Aorta (tissue), 5 donors: ENCODE measurements around the gene PARD6G. TPM values are rescaled to one million over a fixed set of nuclear protein-coding genes. Genes with fewer than 3 reads are reported as not detected.

ENCODE experiments used
- ATAC-seq: fragments of 200-7000 bp; cut with Tn5 transposase; one replicate; pipeline ENCODE4 v1.9.1; 2022; ENCODE audit warnings: moderate library complexity; ENCODE audit not compliant: low FRiP score
- DNase-seq, 2 donors: peaks; one replicate each; pipeline ENCODE4 v3.0.0-alpha.2; 2020
- H3K27ac ChIP-seq, 2 donors: one replicate each; pipeline ENCODE4 v1.5.1; 2013; ENCODE audit warnings: low read length in 2 of 2, mild to moderate bottlenecking in 2 of 2, moderate library complexity in 2 of 2, control low read depth in 1 of 2, inconsistent platforms in 1 of 2, low read depth in 1 of 2
- H3K27me3 ChIP-seq, 2 donors: one replicate each; pipeline ENCODE4 v1.6.1; 2013; ENCODE audit warnings: control low read depth in 1 of 2, low read length in 1 of 2, mild to moderate bottlenecking in 1 of 2, moderate library complexity in 1 of 2; ENCODE audit not compliant: insufficient read depth in 2 of 2, control insufficient read depth in 1 of 2
- H3K36me3 ChIP-seq, 2 donors: one replicate each; pipeline ENCODE4 v1.6.1; 2013; ENCODE audit warnings: control low read depth in 1 of 2, low read length in 1 of 2, mild to moderate bottlenecking in 1 of 2; ENCODE audit not compliant: insufficient read depth in 2 of 2, control insufficient read depth in 1 of 2
- H3K4me1 ChIP-seq, 2 donors: one replicate each; pipeline ENCODE4 v1.6.1; 2013; ENCODE audit warnings: low read length in 2 of 2, control low read depth in 1 of 2, mild to moderate bottlenecking in 1 of 2, moderate library complexity in 1 of 2; ENCODE audit not compliant: insufficient read depth in 2 of 2, control insufficient read depth in 1 of 2
- H3K4me3 ChIP-seq, 2 donors: one replicate each; pipeline ENCODE4 v1.5.1; 2013; ENCODE audit warnings: low read length in 2 of 2, control low read depth in 1 of 2, mild to moderate bottlenecking in 1 of 2
- H3K9me3 ChIP-seq: one replicate; pipeline ENCODE4 v1.6.1; 2013; ENCODE audit warnings: mild to moderate bottlenecking, low read length; ENCODE audit not compliant: control insufficient read depth
- WGBS, 2 donors: extraction: QIAGEN DNeasy Blood & Tissue Kit; methylation state at CpG; one replicate each; pipeline ENCODE4 v1.1.7; 2013; 5-methylcytosine and 5-hydroxymethylcytosine counted together
- intact Hi-C, 2 donors: fragments of 100-400 bp; cut with DNase I; formaldehyde crosslinking; loops; one replicate each; pipeline versions ENCODE4 v1.14.2 to v1.15.0; 2022
- polyA plus RNA-seq, 2 donors: library from polyadenylated mRNA; stranded (reverse); fragments of 200-250 nt; gene quantifications; one replicate each; pipeline ENCODE4 v1.2.3, GENCODE V29; 2013
- total RNA-seq, 2 donors: library from RNA; stranded (reverse); fragmentation: NEBNext Ultra II Directional; extraction: Animal tissue kit (Norgen Biotek cat#: 25700); gene quantifications; one replicate each; pipeline ENCODE4 v1.2.1, GENCODE V29; 2021
- donor health status: healthy with polysubstance abuse.
- donor health status: Bipolar disorder and iron deficiency.
- donor health status: DM: no; HTN: no; CAD: no.
- donor health status: DM: no; HTN: no; CAD: no.
- donor health status: DM: yes; HTN: yes; CAD: no.

Gene PARD6G
- total and polyA plus RNA-seq, 4 donors: 0.38 to 4.1 (median 2.8) TPM

GRCh38 chr18:80190311-80190710 lies 57.0 kb downstream of the PARD6G start:
- peak in 1 of 2 donors; percentile 28 for DNase-seq
- Histone ChIP-seq H3K36me3 (no peaks in the 10 kb centered on the region), H3K9me3 (no peaks in the 10 kb centered on the region), H3K27ac (no peak overlapping the region), H3K4me1 (no peaks in the 10 kb centered on the region), H3K4me3 (no peak overlapping the region), H3K27me3 (no peaks in the 10 kb centered on the region)
- WGBS, 2 donors: 95 to 97% methylated on average over 5 of the region's 5 CpGs
- intact Hi-C loops: no loop called here
- no peak for ATAC-seq

- Histone ChIP-seq H3K9me3 (no peaks in the 10 kb centered on the region), H3K27ac (no peak overlapping the region), H3K36me3 (no peaks in the 10 kb centered on the region), H3K4me3 (no peak overlapping the region), H3K4me1 (no peaks in the 10 kb centered on the region), H3K27me3 (no peaks in the 10 kb centered on the region)
- ATAC-seq (no peak), DNase-seq (peak in 1 of 2 donors; percentile 55)
- intact Hi-C loops: no loop called here
- WGBS, 2 donors: 67 to 69% methylated on average over 10 of the region's 10 CpGs
Observed at GRCh38 chr18:80189531-80189865, 57.8 kb downstream of the PARD6G start.

GRCh38 chr18:80188643-80189530 lies 58.4 kb downstream of the PARD6G start:
- Histone ChIP-seq H3K9me3 (no peaks in the 10 kb centered on the region), H3K36me3 (no peaks in the 10 kb centered on the region), H3K27ac (no peak overlapping the region), H3K27me3 (no peaks in the 10 kb centered on the region), H3K4me3 (no peak overlapping the region), H3K4me1 (no peaks in the 10 kb centered on the region)
- no peak for ATAC-seq
- intact Hi-C loops: no loop called here
- peak in 1 of 2 donors; percentile 51 for DNase-seq
- 50 to 54% methylated on average over 20 of the region's 20 CpGs for WGBS, 2 donors

GRCh38 chr18:80187956-80188642 lies 59.2 kb downstream of the PARD6G start:
- DNase-seq (peak in 1 of 2 donors; percentile 71), ATAC-seq (no peak)
- no peaks in the 10 kb centered on the region for H3K4me1 ChIP-seq
- H3K9me3 ChIP-seq: no peaks in the 10 kb centered on the region
- no peaks in the 10 kb centered on the region for H3K27me3 ChIP-seq
- no peak overlapping the region for H3K27ac ChIP-seq
- no peak overlapping the region for H3K4me3 ChIP-seq
- intact Hi-C loops: no loop called here
- H3K36me3 ChIP-seq: no peaks in the 10 kb centered on the region
- 97% methylated on average over 19 of the region's 19 CpGs for WGBS, 2 donors

GRCh38 chr18:80185545-80185944 lies 61.8 kb downstream of the PARD6G start:
- no peaks in the 10 kb centered on the region for H3K36me3 ChIP-seq
- H3K27ac ChIP-seq: no peak overlapping the region
- H3K4me1 ChIP-seq: no peaks in the 10 kb centered on the region
- WGBS, 2 donors: 96 to 97% methylated on average over 12 of the region's 12 CpGs
- DNase-seq (peak in 1 of 2 donors; percentile 16), ATAC-seq (no peak)
- no peaks in the 10 kb centered on the region for H3K27me3 ChIP-seq
- H3K9me3 ChIP-seq: no peaks in the 10 kb centered on the region
- no peak overlapping the region for H3K4me3 ChIP-seq
- intact Hi-C loops: no loop called here

- H3K27ac ChIP-seq: no peak overlapping the region
- no peak overlapping the region for H3K4me3 ChIP-seq
- DNase-seq: peak in 1 of 2 donors; percentile 35
- no peak for ATAC-seq
- WGBS, 2 donors: 97 to 98% methylated on average over 26 of the region's 26 CpGs
- no peaks in the 10 kb centered on the region for H3K9me3 ChIP-seq
- H3K36me3 ChIP-seq: no peaks in the 10 kb centered on the region
- no peaks in the 10 kb centered on the region for H3K27me3 ChIP-seq
- intact Hi-C loops: no loop called here
- no peaks in the 10 kb centered on the region for H3K4me1 ChIP-seq
Observed at GRCh38 chr18:80184243-80184772, 63.0 kb downstream of the PARD6G start.

- Histone ChIP-seq H3K36me3 (no peaks in the 10 kb centered on the region), H3K27ac (no peak overlapping the region), H3K27me3 (no peaks in the 10 kb centered on the region), H3K4me1 (no peaks in the 10 kb centered on the region), H3K4me3 (no peak overlapping the region), H3K9me3 (no peaks in the 10 kb centered on the region)
- DNase-seq (peak in 1 of 2 donors; percentile 13), ATAC-seq (no peak)
- intact Hi-C loops: no loop called here
- 84 to 91% methylated on average over 13 of the region's 13 CpGs for WGBS, 2 donors
Observed at GRCh38 chr18:80183273-80184050, 63.9 kb downstream of the PARD6G start.

GRCh38 chr18:80182855-80183254 lies 64.5 kb downstream of the PARD6G start:
- no peaks in the 10 kb centered on the region for H3K4me1 ChIP-seq
- no peak overlapping the region for H3K27ac ChIP-seq
- ATAC-seq (no peak), DNase-seq (peak in 1 of 2 donors; percentile 26)
- no peak overlapping the region for H3K4me3 ChIP-seq
- H3K27me3 ChIP-seq: no peaks in the 10 kb centered on the region
- WGBS, 2 donors: 84 to 86% methylated on average over 9 of the region's 9 CpGs
- H3K36me3 ChIP-seq: no peaks in the 10 kb centered on the region
- intact Hi-C loops: no loop called here
- no peaks in the 10 kb centered on the region for H3K9me3 ChIP-seq
